ENCODE data around the gene PTPRQ. TPM values are rescaled to one million over a fixed set of nuclear protein-coding genes. Genes with fewer than 3 reads are reported as not detected.

Gene PTPRQ
- total and polyA plus RNA-seq, 12 donors = 0.04 to 1.9 (median 0.37) TPM; not detected in 1

- H3K9me3 ChIP-seq = peaks cover 0 to 9% (median 0%) of the 10 kb centered on the region in 11 donors
- H3K27me3 ChIP-seq = no peaks in the 10 kb centered on the region
- intact Hi-C loops (cut with DNase I) = no loop called here
- H3K4me1 ChIP-seq = no peaks in the 10 kb centered on the region
- ATAC-seq = no peak
- no peak overlapping the region for H3K27ac ChIP-seq
- TF ChIP-seq CTCF (IDR thresholded peaks at IDR 0.05) = no peak
- H3K4me3 ChIP-seq = no peak overlapping the region
- H3K36me3 ChIP-seq = no peaks in the 10 kb centered on the region
- DNase-seq = no peak
- WGBS, 2 donors = 56 to 76% methylated on average over 2 of the region's 2 CpGs
These were observed 246.5 kb downstream of the PTPRQ start for GRCh38 chr12:80690513-80690912.

GRCh38 chr12:80692114-80692513, 248.1 kb downstream of the PTPRQ start:
- Histone ChIP-seq H3K4me1 (no peaks in the 10 kb centered on the region), H3K27ac (no peak overlapping the region), H3K27me3 (no peaks in the 10 kb centered on the region), H3K9me3 (peaks cover 0 to 4% (median 0%) of the 10 kb centered on the region in 11 donors), H3K4me3 (no peak overlapping the region), H3K36me3 (no peaks in the 10 kb centered on the region)
- no peak for TF ChIP-seq CTCF (IDR thresholded peaks at IDR 0.05)
- ATAC-seq = no peak
- intact Hi-C loops (cut with DNase I) = no loop called here
- WGBS, 2 donors = 89 to 100% methylated on average over 1 of the region's 1 CpG
- DNase-seq = no peak

GRCh38 chr12:80697270-80697887, 253.3 kb downstream of the PTPRQ start:
- DNase-seq = no peak
- H3K27ac ChIP-seq = no peak overlapping the region
- TF ChIP-seq CTCF (IDR thresholded peaks at IDR 0.05) = no peak
- WGBS, 2 donors = 70 to 72% methylated on average over 2 of the region's 2 CpGs
- no peaks in the 10 kb centered on the region for H3K9me3 ChIP-seq
- peaks cover 0 to 1% (median 0%) of the 10 kb centered on the region in 9 donors for H3K4me1 ChIP-seq
- H3K36me3 ChIP-seq = no peaks in the 10 kb centered on the region
- no peak for ATAC-seq
- no peaks in the 10 kb centered on the region for H3K27me3 ChIP-seq
- no peak overlapping the region for H3K4me3 ChIP-seq
- intact Hi-C loops (cut with DNase I) = no loop called here

- Histone ChIP-seq H3K36me3 (no peaks in the 10 kb centered on the region), H3K27ac (no peak overlapping the region), H3K27me3 (no peaks in the 10 kb centered on the region), H3K4me3 (no peak overlapping the region), H3K4me1 (peaks cover 0 to 7% (median 3%) of the 10 kb centered on the region in 9 donors), H3K9me3 (no peaks in the 10 kb centered on the region)
- intact Hi-C loops (cut with DNase I) = no loop called here
- DNase-seq (no peak), ATAC-seq (no peak)
- 66 to 78% methylated on average over 7 of the region's 7 CpGs for WGBS, 2 donors
- no peak for TF ChIP-seq CTCF (IDR thresholded peaks at IDR 0.05)
These were observed 254.2 kb downstream of the PTPRQ start for GRCh38 chr12:80698256-80698655.
